Hepatocyte (in vitro differentiated cells): Measurements from ENCODE around the gene KCNQ5. TPM values are rescaled to one million over a fixed set of nuclear protein-coding genes. Genes with fewer than 3 reads are reported as not detected.

Source experiments
- DNase-seq: peaks from one replicate; pipeline ENCODE4 v3.0.0-alpha.2; 2016; ENCODE audit warnings: low spot score
- H2AFZ ChIP-seq: fragments of 200-600 bp; sonication (generic); 2 replicates; pipeline ENCODE4 v1.6.0; 2016; ENCODE audit warnings: antibody characterized with exemption, mild to moderate bottlenecking
- H3K27ac ChIP-seq: fragments of 200-600 bp; sonication (generic); 2 replicates; pipeline ENCODE4 v1.5.1; 2016; ENCODE audit warnings: mild to moderate bottlenecking
- H3K27me3 ChIP-seq: fragments of 200-600 bp; sonication (generic); 2 replicates; pipeline ENCODE4 v1.6.1; 2016
- H3K36me3 ChIP-seq: fragments of 200-600 bp; sonication (generic); replicated peaks from 2 replicates; pipeline ENCODE4 v1.5.1; 2016; ENCODE audit warnings: low read depth; ENCODE audit not compliant: insufficient read depth
- H3K4me1 ChIP-seq: fragments of 200-600 bp; sonication (generic); 2 replicates; pipeline ENCODE4 v1.5.1; 2016; ENCODE audit warnings: mild to moderate bottlenecking, moderate library complexity; ENCODE audit not compliant: insufficient read depth
- H3K4me2 ChIP-seq: fragments of 200-600 bp; sonication (generic); 2 replicates; pipeline ENCODE4 v1.6.0; 2016
- H3K4me3 ChIP-seq: fragments of 200-600 bp; sonication (generic); 2 replicates; pipeline ENCODE4 v1.5.1; 2016; ENCODE audit warnings: mild to moderate bottlenecking
- H3K79me2 ChIP-seq: fragments of 200-600 bp; sonication (generic); 2 replicates; pipeline ENCODE4 v1.6.0; 2017; ENCODE audit warnings: mild to moderate bottlenecking
- H3K9me2 ChIP-seq: fragments of 200-600 bp; sonication (generic); replicated peaks from 2 replicates; pipeline ENCODE4 v1.6.0; 2017; ENCODE audit warnings: mild to moderate bottlenecking; ENCODE audit not compliant: insufficient read depth
- H3K9me3 ChIP-seq: fragments of 200-600 bp; sonication (generic); 2 replicates; pipeline ENCODE4 v1.5.1; 2016; ENCODE audit warnings: low read depth, mild to moderate bottlenecking
- H4K20me1 ChIP-seq: fragments of 200-600 bp; sonication (generic); 2 replicates; pipeline ENCODE4 v1.6.0; 2016; ENCODE audit warnings: mild to moderate bottlenecking; ENCODE audit not compliant: insufficient read depth, poor library complexity, severe bottlenecking
- EZH2 ChIP-seq: fragments of 200-600 bp; sonication (generic); IDR thresholded peaks from 2 replicates; pipeline ENCODE4 v1.6.1; 2016; ENCODE audit warnings: antibody characterized with exemption, mild to moderate bottlenecking, borderline replicate concordance
- EZH2phosphoT487 ChIP-seq: fragments of 200-600 bp; sonication (generic); IDR thresholded peaks from one replicate; pipeline ENCODE4 v1.6.1; 2018; ENCODE audit warnings: antibody characterized with exemption, mild to moderate bottlenecking, low read depth, moderate library complexity; ENCODE audit not compliant: unreplicated experiment, severe bottlenecking
- WGBS: methylation state at CpG from one replicate; pipeline ENCODE4 v1.1.6; 2016; ENCODE audit warnings: low lambda C conversion rate; ENCODE audit errors: missing lambda C conversion rate; 5-methylcytosine and 5-hydroxymethylcytosine counted together
- polyA plus RNA-seq: library from polyadenylated mRNA; unstranded; fragments of >200 nt; fragmentation: Nextera tagmentation; extraction: Ambion mirVana; gene quantifications from 2 replicates; pipeline ENCODE4 v1.2.1, GENCODE V29; 2016
- total RNA-seq: library from RNA; depleted of rRNA; stranded (reverse); fragments of >200 nt; gene quantifications from 2 replicates; pipeline ENCODE4 v1.2.3, GENCODE V29; 2014
- TF ChIP-seq, protein P1 (sequence below): fragments of 200-600 bp; sonication (generic); IDR thresholded peaks from 2 replicates; pipeline ENCODE4 v1.5.1; 2016; ENCODE audit warnings: antibody characterized with exemption, mild to moderate bottlenecking; ENCODE audit not compliant: poor library complexity

Gene KCNQ5
- total and polyA plus RNA-seq, 2 experiments from 2014 or later, result 1.6 to 2.0 TPM

DNA sequence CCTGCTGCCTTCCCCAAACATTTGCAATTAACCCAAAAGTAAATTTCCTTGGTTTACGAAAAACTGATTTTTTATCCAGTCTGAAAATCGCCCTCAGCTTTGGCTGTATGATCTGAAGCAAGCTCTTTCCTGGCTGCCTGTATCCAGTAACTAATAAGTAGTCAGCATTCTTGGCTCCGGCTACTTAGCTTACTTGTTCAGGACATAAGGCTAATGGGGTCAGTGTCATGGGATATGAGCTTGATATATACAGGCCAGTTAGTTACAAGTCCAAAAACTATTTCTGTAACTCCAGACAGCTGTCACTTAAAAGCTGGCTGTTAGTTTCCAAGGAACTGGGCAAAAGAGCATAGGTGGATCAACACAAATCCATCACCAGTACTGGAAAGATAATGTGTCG lies 547.2 kb downstream of the KCNQ5 start:
- Histone ChIP-seq H3K9me3 (no peaks in the 10 kb centered on the region), H3K79me2 (no peaks in the 10 kb centered on the region), H3K27me3 (no peaks in the 10 kb centered on the region), H3K9me2 (no peaks in the 10 kb centered on the region), H3K4me2 (no peak overlapping the region), H3K4me3 (no peak overlapping the region), H3K27ac (no peak overlapping the region), H3K4me1 (no peaks in the 10 kb centered on the region), H3K36me3 (no peaks in the 10 kb centered on the region), H2AFZ (no peak overlapping the region), H4K20me1 (no peaks in the 10 kb centered on the region)
- TF ChIP-seq EZH2, result no peak
- TF ChIP-seq, protein P1, sequence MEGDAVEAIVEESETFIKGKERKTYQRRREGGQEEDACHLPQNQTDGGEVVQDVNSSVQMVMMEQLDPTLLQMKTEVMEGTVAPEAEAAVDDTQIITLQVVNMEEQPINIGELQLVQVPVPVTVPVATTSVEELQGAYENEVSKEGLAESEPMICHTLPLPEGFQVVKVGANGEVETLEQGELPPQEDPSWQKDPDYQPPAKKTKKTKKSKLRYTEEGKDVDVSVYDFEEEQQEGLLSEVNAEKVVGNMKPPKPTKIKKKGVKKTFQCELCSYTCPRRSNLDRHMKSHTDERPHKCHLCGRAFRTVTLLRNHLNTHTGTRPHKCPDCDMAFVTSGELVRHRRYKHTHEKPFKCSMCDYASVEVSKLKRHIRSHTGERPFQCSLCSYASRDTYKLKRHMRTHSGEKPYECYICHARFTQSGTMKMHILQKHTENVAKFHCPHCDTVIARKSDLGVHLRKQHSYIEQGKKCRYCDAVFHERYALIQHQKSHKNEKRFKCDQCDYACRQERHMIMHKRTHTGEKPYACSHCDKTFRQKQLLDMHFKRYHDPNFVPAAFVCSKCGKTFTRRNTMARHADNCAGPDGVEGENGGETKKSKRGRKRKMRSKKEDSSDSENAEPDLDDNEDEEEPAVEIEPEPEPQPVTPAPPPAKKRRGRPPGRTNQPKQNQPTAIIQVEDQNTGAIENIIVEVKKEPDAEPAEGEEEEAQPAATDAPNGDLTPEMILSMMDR, result no peak
- 80% methylated on average over 4 of the region's 4 CpGs for WGBS
- DNase-seq, result no peak

DNA sequence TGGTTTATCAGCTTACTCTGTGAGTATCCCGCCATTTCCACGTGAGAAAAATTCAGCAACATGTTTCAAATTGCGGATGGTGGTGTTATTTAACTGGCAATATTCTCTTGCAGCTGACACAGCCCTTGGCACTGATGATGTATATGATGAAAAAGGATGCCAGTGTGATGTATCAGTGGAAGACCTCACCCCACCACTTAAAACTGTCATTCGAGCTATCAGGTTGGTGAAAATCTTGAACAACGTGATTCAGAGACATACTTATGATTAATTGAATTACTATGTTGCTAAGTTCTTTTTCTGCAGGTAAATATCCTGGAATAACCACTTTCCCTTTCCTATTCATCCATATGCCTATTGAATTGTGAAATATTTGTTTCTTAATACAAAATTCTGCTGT lies 547.8 kb downstream of the KCNQ5 start:
- Histone ChIP-seq H3K4me2 (no peak overlapping the region), H2AFZ (no peak overlapping the region), H3K9me2 (no peaks in the 10 kb centered on the region), H3K4me3 (no peak overlapping the region), H4K20me1 (no peaks in the 10 kb centered on the region), H3K27ac (no peak overlapping the region), H3K79me2 (no peaks in the 10 kb centered on the region), H3K27me3 (no peaks in the 10 kb centered on the region), H3K9me3 (no peaks in the 10 kb centered on the region), H3K36me3 (no peaks in the 10 kb centered on the region), H3K4me1 (no peaks in the 10 kb centered on the region)
- 85% methylated on average over 5 of the region's 5 CpGs for WGBS
- DNase-seq, result no peak
- no peak for TF ChIP-seq EZH2phosphoT487
- TF ChIP-seq, protein P1, result no peak
- no peak for TF ChIP-seq EZH2

DNA sequence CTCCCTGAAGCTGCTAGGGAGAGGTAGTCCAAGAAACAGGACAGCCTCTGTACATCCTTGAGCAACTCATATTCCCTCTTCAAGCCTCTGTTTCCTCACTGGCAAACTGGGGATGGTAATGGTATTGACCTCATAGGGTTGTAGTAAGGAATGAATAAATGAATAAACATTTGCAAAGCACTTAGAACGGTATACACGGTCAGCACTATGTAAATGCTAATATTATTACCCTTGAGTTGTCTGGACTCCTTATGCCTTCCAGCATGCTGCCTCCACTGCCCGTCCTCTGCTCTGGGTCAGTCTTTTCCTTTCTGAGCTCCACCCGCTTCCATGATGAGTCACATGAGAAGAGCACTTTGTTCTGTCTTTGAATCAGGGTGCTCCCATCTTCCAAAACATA lies 552.8 kb downstream of the KCNQ5 start:
- H2AFZ ChIP-seq, result no peak overlapping the region
- H3K4me1 ChIP-seq, result no peaks in the 10 kb centered on the region
- no peaks in the 10 kb centered on the region for H3K9me2 ChIP-seq
- no peaks in the 10 kb centered on the region for H3K27me3 ChIP-seq
- no peaks in the 10 kb centered on the region for H3K36me3 ChIP-seq
- TF ChIP-seq, protein P1, result no peak
- no peak for TF ChIP-seq EZH2
- no peak for TF ChIP-seq EZH2phosphoT487
- 97% methylated on average over 4 of the region's 4 CpGs for WGBS
- H3K4me2 ChIP-seq, result no peak overlapping the region
- H3K79me2 ChIP-seq, result no peaks in the 10 kb centered on the region
- H3K27ac ChIP-seq, result no peak overlapping the region
- no peak for DNase-seq
- no peaks in the 10 kb centered on the region for H3K9me3 ChIP-seq
- no peaks in the 10 kb centered on the region for H4K20me1 ChIP-seq
- no peak overlapping the region for H3K4me3 ChIP-seq

DNA sequence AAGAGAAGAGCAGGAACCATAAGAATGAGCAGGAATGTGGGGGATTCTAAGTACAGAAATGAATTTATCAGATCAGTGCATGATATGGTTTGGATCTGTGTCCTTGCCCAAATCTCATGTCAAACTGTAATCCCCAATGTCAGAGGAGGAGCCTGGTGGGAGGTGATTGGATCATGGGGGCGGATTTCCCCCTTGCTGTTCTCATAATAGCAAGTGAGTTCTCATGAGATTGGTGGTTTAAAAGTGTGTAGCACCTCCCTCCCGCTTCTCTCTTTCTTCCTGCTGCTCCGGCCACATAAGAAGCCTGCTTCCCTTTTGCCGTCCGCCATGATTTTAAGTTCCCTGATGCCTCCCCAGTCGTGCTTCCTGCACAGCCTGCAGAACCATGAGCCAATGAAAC lies 554.2 kb downstream of the KCNQ5 start:
- DNase-seq, result no peak
- no peaks in the 10 kb centered on the region for H3K27me3 ChIP-seq
- no peaks in the 10 kb centered on the region for H3K4me1 ChIP-seq
- no peak for TF ChIP-seq EZH2
- no peak for TF ChIP-seq EZH2phosphoT487
- TF ChIP-seq, protein P1, result no peak
- no peak overlapping the region for H3K4me2 ChIP-seq
- 88% methylated on average over 6 of the region's 6 CpGs for WGBS
- no peaks in the 10 kb centered on the region for H3K9me2 ChIP-seq
- no peak overlapping the region for H2AFZ ChIP-seq
- no peak overlapping the region for H3K4me3 ChIP-seq
- no peaks in the 10 kb centered on the region for H4K20me1 ChIP-seq
- no peaks in the 10 kb centered on the region for H3K36me3 ChIP-seq
- no peaks in the 10 kb centered on the region for H3K9me3 ChIP-seq
- no peak overlapping the region for H3K27ac ChIP-seq
- H3K79me2 ChIP-seq, result no peaks in the 10 kb centered on the region
